ENCODE data around the gene NBL1. TPM values are rescaled to one million over a fixed set of nuclear protein-coding genes. Genes with fewer than 3 reads are reported as not detected.

Gene NBL1
- total RNA-seq, 1 donor from 2014 or later: 159 TPM

GRCh38 chr1:19685994-19686393 lies 41.9 kb downstream of the NBL1 start:
- Mint-ChIP-seq H3K27me3 (ENCODE audit: low read depth) (no peaks in the 10 kb centered on the region), H3K4me1 (ENCODE audit: low read depth) (peaks cover 3% of the 10 kb centered on the region), H3K27ac (ENCODE audit: unreplicated experiment) (no peak overlapping the region), H3K9me3 (ENCODE audit: low read depth) (no peaks in the 10 kb centered on the region), H3K4me3 (ENCODE audit: unreplicated experiment) (no peak overlapping the region), H3K36me3 (ENCODE audit: low read depth) (no peaks in the 10 kb centered on the region)
- TF ChIP-seq CTCF (IDR thresholded peaks at IDR 0.05): no peak
- DNase-seq (ENCODE audit: low spot score): no peak

- Mint-ChIP-seq H3K36me3 (ENCODE audit: low read depth) (peaks cover 1% of the 10 kb centered on the region), H3K27me3 (ENCODE audit: low read depth) (no peaks in the 10 kb centered on the region), H3K27ac (ENCODE audit: unreplicated experiment) (no peak overlapping the region), H3K4me1 (ENCODE audit: low read depth) (peaks cover under 1% of the 10 kb centered on the region), H3K4me3 (ENCODE audit: unreplicated experiment) (no peak overlapping the region), H3K9me3 (ENCODE audit: low read depth) (no peaks in the 10 kb centered on the region)
- DNase-seq (ENCODE audit: low spot score): no peak
- no peak for TF ChIP-seq CTCF (IDR thresholded peaks at IDR 0.05)
Observed at GRCh38 chr1:19687414-19687813, 43.3 kb downstream of the NBL1 start.

DNA sequence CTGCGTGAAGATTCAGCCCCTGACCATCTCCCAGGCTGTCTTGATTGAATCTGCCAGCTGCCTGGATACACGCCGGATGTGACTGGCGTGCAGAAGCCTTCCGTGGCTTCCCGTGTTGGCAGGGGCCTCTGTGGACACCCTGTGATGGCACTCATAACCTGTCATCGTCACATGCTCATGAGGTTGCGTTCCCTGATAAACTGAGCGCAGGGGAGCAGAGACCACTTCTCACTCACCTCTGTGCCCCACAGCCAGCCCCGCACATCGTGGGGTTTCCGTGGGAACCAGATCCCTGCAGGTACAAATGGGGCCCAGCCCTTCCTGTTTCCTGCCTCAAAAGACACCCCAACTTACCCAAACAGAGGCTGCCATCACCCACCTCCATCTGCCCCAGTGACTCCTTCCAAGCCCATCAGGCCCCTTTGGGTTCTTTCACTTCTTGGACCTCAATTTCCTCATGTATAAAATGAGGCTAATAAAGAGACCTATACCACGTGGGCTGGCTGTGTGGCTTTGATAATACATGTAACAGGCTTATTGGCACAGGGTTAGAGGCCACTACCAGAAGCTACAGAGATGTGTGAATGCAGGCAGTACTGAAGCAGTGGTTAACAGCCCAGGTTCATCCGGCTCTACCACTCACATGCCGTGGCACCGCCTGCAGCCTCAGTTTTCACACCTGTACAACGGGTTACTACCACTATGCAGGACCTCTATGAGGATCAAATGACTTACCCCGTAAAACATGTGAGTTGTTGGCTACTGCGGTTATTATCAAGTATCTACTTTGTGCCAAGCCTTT lies 44.1 kb downstream of the NBL1 start:
- no peak for TF ChIP-seq CTCF (IDR thresholded peaks at IDR 0.05)
- no peak overlapping the region for H3K4me3 Mint-ChIP-seq (ENCODE audit: unreplicated experiment)
- H3K9me3 Mint-ChIP-seq (ENCODE audit: low read depth): no peaks in the 10 kb centered on the region
- H3K27me3 Mint-ChIP-seq (ENCODE audit: low read depth): no peaks in the 10 kb centered on the region
- peaks cover 1% of the 10 kb centered on the region for H3K36me3 Mint-ChIP-seq (ENCODE audit: low read depth)
- no peak overlapping the region for H3K27ac Mint-ChIP-seq (ENCODE audit: unreplicated experiment)
- no peaks in the 10 kb centered on the region for H3K4me1 Mint-ChIP-seq (ENCODE audit: low read depth)
- no peak for DNase-seq (ENCODE audit: low spot score)

DNA sequence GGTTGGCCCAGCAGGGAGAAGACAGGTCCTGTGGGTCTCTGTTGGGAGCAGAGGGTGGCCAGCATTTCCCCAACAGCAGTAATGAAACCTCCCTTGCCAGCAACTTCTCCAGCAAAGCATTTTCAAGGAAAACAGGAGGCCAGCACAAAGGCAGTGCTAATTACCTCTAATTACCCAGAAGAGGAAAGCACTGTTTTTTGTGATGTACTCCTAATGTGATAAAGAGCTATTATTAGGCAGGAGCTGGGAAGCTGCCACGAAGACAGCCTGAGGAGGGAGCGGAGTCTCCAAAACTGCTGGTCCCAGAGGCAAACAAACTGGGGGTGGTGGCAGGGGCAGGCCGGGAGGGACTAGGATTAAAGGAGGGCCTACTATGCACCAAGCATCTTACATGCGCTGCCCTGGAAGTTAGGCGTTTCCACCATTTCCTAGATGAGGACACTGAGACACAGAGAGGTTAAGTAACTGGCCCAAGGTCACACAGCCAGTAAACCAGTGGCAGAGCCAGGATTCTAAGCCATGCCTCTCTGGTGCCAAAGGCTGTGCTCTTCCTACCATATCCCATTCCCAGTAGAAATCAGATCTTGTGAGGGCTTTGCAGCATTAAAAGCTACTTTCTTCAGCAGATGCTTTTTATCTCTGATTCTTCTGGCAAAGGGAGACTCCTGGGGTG lies 45.1 kb downstream of the NBL1 start:
- Mint-ChIP-seq H3K4me3 (ENCODE audit: unreplicated experiment) (no peak overlapping the region), H3K27me3 (ENCODE audit: low read depth) (no peaks in the 10 kb centered on the region), H3K36me3 (ENCODE audit: low read depth) (peaks cover 2% of the 10 kb centered on the region), H3K4me1 (ENCODE audit: low read depth) (no peaks in the 10 kb centered on the region), H3K9me3 (ENCODE audit: low read depth) (no peaks in the 10 kb centered on the region), H3K27ac (ENCODE audit: unreplicated experiment) (no peak overlapping the region)
- no peak for TF ChIP-seq CTCF (IDR thresholded peaks at IDR 0.05)
- no peak for DNase-seq (ENCODE audit: low spot score)

DNA sequence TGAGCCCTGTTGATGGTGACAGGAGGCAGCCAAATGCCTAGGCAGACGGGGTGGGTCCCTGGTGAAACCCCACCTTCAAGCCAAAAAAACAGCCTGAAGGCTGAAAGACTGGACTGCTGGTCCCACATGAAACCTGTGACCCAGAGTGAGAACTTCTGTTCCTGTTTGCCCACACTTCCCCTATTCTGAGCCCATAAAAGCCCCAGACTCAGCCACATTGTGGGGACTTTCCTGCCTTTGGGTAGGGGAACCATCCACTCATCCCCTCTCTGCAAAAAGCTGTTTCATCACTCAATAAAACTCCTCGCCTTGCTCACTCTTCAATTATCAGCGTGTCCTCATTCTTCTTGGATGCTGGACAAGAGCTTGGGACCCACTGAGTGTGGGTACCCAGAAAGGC lies 45.7 kb downstream of the NBL1 start:
- DNase-seq (ENCODE audit: low spot score): no peak
- Mint-ChIP-seq H3K4me1 (ENCODE audit: low read depth) (no peaks in the 10 kb centered on the region), H3K9me3 (ENCODE audit: low read depth) (no peaks in the 10 kb centered on the region), H3K27ac (ENCODE audit: unreplicated experiment) (no peak overlapping the region), H3K4me3 (ENCODE audit: unreplicated experiment) (no peak overlapping the region), H3K36me3 (ENCODE audit: low read depth) (peaks cover 5% of the 10 kb centered on the region), H3K27me3 (ENCODE audit: low read depth) (no peaks in the 10 kb centered on the region)
- TF ChIP-seq CTCF (IDR thresholded peaks at IDR 0.05): no peak

Measured in chondrocyte (in vitro differentiated cells).